ENCODE data around the gene TRIM8. TPM values are rescaled to one million over a fixed set of nuclear protein-coding genes. Genes with fewer than 3 reads are reported as not detected.

Gene TRIM8
- total RNA-seq, 1 experiment from 2014 or later = 91.6 TPM

DNA sequence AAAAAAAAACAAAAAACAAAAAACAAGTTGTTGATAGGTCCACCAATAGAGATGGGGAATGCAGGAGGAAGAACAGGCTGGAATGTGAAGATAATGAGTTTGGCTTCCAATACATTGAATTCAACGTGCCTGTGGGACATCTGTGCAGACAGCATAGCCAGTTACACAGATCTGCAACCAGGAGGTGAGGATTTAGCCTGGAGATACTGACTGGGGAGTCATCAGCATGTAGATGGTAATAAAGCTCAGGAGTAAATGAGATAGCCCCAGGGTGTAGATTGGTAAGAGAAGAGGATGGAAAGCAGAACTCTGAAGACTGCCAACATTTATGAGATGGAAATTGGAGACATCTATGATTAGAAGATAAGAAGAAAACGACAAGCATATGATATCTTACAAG lies 4.7 kb upstream of the TRIM8 start:
- no peak for DNase-seq (ENCODE audit: low read depth, low spot score)
- no TSS peak for BruUV-seq (replicated peaks)
- ATAC-seq = no peak
- intact Hi-C loops (cut with micrococcal nuclease) = no loop called here
- H3K4me2 ChIP-seq (ENCODE audit: low read length) = no peak overlapping the region
- no peaks in the 10 kb centered on the region for H3K9me3 ChIP-seq (ENCODE audit: control insufficient read depth in 1 of 2, insufficient read depth in 1 of 2, low read depth in 1 of 2, low read length in 2 of 2)
- TF ChIP-seq CTCF (IDR thresholded peaks at IDR 0.05 in 2 of 3, conservative IDR thresholded peaks at IDR 0.05 in 1 of 3; ENCODE audit: borderline replicate concordance in 1 of 3, insufficient read depth in 1 of 3, low read depth in 2 of 3, low read length in 2 of 3) (no peak), EZH2phosphoT487 (IDR thresholded peaks at IDR 0.05; ENCODE audit: borderline replicate concordance) (no peak), FOSL1 (IDR thresholded peaks at IDR 0.05; ENCODE audit: low read depth) (no peak), POLR2A (IDR thresholded peaks at IDR 0.05; ENCODE audit: borderline replicate concordance, extremely low read depth, insufficient read depth, insufficient read length) (no peak), EGR1 (IDR thresholded peaks at IDR 0.05; ENCODE audit: low read depth) (no peak), SP1 (IDR thresholded peaks at IDR 0.05; ENCODE audit: low read depth) (no peak), JUND (IDR thresholded peaks at IDR 0.05) (no peak), CEBPB (IDR thresholded peaks at IDR 0.05; ENCODE audit: low read depth) (no peak), SIN3A (IDR thresholded peaks at IDR 0.05; ENCODE audit: low read depth) (no peak), POLR2AphosphoS5 (IDR thresholded peaks at IDR 0.05; ENCODE audit: low read depth, low read length) (no peak)
- TF ChIP-seq, protein P1, sequence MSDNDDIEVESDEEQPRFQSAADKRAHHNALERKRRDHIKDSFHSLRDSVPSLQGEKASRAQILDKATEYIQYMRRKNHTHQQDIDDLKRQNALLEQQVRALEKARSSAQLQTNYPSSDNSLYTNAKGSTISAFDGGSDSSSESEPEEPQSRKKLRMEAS (IDR thresholded peaks at IDR 0.05) = no peak
- TF ChIP-seq, protein P2, sequence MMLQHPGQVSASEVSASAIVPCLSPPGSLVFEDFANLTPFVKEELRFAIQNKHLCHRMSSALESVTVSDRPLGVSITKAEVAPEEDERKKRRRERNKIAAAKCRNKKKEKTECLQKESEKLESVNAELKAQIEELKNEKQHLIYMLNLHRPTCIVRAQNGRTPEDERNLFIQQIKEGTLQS (IDR thresholded peaks at IDR 0.05) = no peak
- TF ChIP-seq, protein P3, sequence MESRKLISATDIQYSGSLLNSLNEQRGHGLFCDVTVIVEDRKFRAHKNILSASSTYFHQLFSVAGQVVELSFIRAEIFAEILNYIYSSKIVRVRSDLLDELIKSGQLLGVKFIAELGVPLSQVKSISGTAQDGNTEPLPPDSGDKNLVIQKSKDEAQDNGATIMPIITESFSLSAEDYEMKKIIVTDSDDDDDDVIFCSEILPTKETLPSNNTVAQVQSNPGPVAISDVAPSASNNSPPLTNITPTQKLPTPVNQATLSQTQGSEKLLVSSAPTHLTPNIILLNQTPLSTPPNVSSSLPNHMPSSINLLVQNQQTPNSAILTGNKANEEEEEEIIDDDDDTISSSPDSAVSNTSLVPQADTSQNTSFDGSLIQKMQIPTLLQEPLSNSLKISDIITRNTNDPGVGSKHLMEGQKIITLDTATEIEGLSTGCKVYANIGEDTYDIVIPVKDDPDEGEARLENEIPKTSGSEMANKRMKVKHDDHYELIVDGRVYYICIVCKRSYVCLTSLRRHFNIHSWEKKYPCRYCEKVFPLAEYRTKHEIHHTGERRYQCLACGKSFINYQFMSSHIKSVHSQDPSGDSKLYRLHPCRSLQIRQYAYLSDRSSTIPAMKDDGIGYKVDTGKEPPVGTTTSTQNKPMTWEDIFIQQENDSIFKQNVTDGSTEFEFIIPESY (IDR thresholded peaks at IDR 0.05; ENCODE audit: extremely low read depth, insufficient replicate concordance, low read length) = no peak
- ChIA-PET RAD21 (ENCODE audit: low non-redundant PET in 1 of 2, low total read pairs in 2 of 2, uncharacterized antibody in 2 of 2, unreplicated experiment in 2 of 2) (interaction anchor here in 1 of 2 experiments (0.6 kb wide), 1 partner anchor 470 kb away, joined by 5 read pairs; no protein-coding TSS in a partner anchor), POLR2A (no interaction called here), CTCF (no interaction called here)
- no peak overlapping the region for H3K27ac ChIP-seq (ENCODE audit: low read depth, low read length)
- H3K9me2 ChIP-seq (ENCODE audit: insufficient read depth) = no peaks in the 10 kb centered on the region
- H3K79me2 ChIP-seq (ENCODE audit: insufficient read depth, low read length) = peaks cover 3% of the 10 kb centered on the region; the same call in 1 of the 2 replicates
- no peak overlapping the region for H2AFZ ChIP-seq (ENCODE audit: low read depth, low read length, poor library complexity, severe bottlenecking)
- H3K4me3 ChIP-seq (replicated peaks in 1 of 2; ENCODE audit: low read depth in 1 of 2, low read length in 2 of 2) = no peak overlapping the region
- H3K36me3 ChIP-seq (ENCODE audit: control insufficient read depth in 1 of 2, insufficient read depth in 2 of 2, low read length in 2 of 2) = no peaks in the 10 kb centered on the region
- no peaks in the 10 kb centered on the region for H3K27me3 ChIP-seq (ENCODE audit: insufficient read depth, low read length)
- H3K4me1 ChIP-seq (ENCODE audit: control insufficient read depth in 1 of 2, insufficient read depth in 2 of 2, low read length in 2 of 2) = peaks cover 15 to 28% of the 10 kb centered on the region in 2 experiments
- H4K20me1 ChIP-seq (ENCODE audit: insufficient read depth) = no peaks in the 10 kb centered on the region
- H3K9ac ChIP-seq (ENCODE audit: low read length) = no peak overlapping the region
